GM19438 (cell line): ENCODE results near the gene SPATA12.
A peak's percentile ranks its signal among the peaks of the same experiment; 100 is the strongest.

Source experiments
- ATAC-seq: cut with Tn5 transposase; IDR thresholded peaks from one replicate; pipeline ENCODE4 v1.9.1; 2021; ENCODE audit warnings: low read depth; ENCODE audit not compliant: unreplicated experiment

The SPATA12 gene

GRCh38 chr3:57048728-57049127, 11.7 kb upstream of the SPATA12 start:
- ATAC-seq: no peak

- no peak for ATAC-seq
These were observed 7.8 kb upstream of the SPATA12 start for GRCh38 chr3:57052662-57053061.

GRCh38 chr3:57053122-57053521, 7.3 kb upstream of the SPATA12 start:
- ATAC-seq: no peak

- no peak for ATAC-seq
These were observed 3.1 kb upstream of the SPATA12 start for GRCh38 chr3:57057351-57057750.

- no peak for ATAC-seq
These were observed 1.1 kb upstream of the SPATA12 start for GRCh38 chr3:57059411-57059810.

- no peak for ATAC-seq
These were observed 1.1 kb downstream of the SPATA12 start for GRCh38 chr3:57061556-57061955.

- ATAC-seq: no peak
These were observed 1.7 kb downstream of the SPATA12 start for GRCh38 chr3:57062101-57062631.

- ATAC-seq: no peak
These were observed 2.6 kb downstream of the SPATA12 start for GRCh38 chr3:57063032-57063431.

GRCh38 chr3:57064001-57064400, 3.5 kb downstream of the SPATA12 start:
- ATAC-seq: no peak

- no peak for ATAC-seq
These were observed 4.1 kb downstream of the SPATA12 start for GRCh38 chr3:57064572-57064971.

- ATAC-seq: no peak
These were observed 5.1 kb downstream of the SPATA12 start for GRCh38 chr3:57065588-57065987.

GRCh38 chr3:57066471-57066870, 6.0 kb downstream of the SPATA12 start:
- no peak for ATAC-seq

- peak; percentile 96 for ATAC-seq
These were observed 8.1 kb downstream of the SPATA12 start for GRCh38 chr3:57068437-57069089.

- ATAC-seq: no peak
These were observed 9.0 kb downstream of the SPATA12 start for GRCh38 chr3:57069503-57069902.

- no peak for ATAC-seq
These were observed 13.2 kb downstream of the SPATA12 start for GRCh38 chr3:57073628-57074027.

- ATAC-seq: no peak
These were observed 13.7 kb downstream of the SPATA12 start for GRCh38 chr3:57074135-57074534.

GRCh38 chr3:57076422-57076951, 16.0 kb downstream of the SPATA12 start:
- no peak for ATAC-seq

GRCh38 chr3:57077630-57078343, 17.3 kb downstream of the SPATA12 start:
- no peak for ATAC-seq

- no peak for ATAC-seq
These were observed 17.8 kb downstream of the SPATA12 start for GRCh38 chr3:57078344-57078634.

GRCh38 chr3:57078635-57079473, 18.4 kb downstream of the SPATA12 start:
- ATAC-seq: no peak

GRCh38 chr3:57079474-57079831, 19.0 kb downstream of the SPATA12 start:
- ATAC-seq: no peak
